ENCODE measurements around the gene SUSD3.

DNA sequence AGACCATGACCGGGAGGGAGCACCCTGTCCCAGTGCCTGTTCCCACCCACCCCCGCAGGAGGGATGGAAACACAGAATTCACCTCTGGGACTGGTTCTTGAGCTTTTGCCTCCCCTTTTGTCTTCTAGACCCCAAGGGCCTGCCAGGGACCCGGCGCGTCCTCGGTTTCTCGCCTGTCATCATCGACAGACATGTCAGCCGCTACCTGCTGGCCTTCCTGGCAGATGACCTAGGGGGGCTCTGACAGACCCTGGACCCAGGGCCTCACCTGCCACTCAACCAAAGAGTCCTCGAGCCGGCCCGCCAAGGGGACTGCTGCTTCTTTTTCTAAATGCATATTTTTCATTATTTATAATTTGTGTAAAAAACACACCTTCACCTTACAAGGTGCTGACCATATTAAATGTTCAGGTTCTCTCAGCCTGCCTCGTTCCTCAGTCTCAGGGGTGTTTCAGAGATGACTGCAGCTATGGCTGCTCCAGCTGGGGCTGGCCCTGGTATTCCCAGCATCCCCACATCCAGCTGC, 54.4 kb downstream of the SUSD3 start:
- TF ChIP-seq, protein P1, sequence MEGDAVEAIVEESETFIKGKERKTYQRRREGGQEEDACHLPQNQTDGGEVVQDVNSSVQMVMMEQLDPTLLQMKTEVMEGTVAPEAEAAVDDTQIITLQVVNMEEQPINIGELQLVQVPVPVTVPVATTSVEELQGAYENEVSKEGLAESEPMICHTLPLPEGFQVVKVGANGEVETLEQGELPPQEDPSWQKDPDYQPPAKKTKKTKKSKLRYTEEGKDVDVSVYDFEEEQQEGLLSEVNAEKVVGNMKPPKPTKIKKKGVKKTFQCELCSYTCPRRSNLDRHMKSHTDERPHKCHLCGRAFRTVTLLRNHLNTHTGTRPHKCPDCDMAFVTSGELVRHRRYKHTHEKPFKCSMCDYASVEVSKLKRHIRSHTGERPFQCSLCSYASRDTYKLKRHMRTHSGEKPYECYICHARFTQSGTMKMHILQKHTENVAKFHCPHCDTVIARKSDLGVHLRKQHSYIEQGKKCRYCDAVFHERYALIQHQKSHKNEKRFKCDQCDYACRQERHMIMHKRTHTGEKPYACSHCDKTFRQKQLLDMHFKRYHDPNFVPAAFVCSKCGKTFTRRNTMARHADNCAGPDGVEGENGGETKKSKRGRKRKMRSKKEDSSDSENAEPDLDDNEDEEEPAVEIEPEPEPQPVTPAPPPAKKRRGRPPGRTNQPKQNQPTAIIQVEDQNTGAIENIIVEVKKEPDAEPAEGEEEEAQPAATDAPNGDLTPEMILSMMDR (IDR thresholded peaks at IDR 0.05): no peak
- TF ChIP-seq POLR2A (IDR thresholded peaks at IDR 0.05): no peak
